PC-9 (cell line): ENCODE data around the gene P2RY8. TPM values are rescaled to one million over a fixed set of nuclear protein-coding genes. Genes with fewer than 3 reads are reported as not detected.

Source experiments
- BruUV-seq: library from RNA; stranded (reverse); fragments of 400-500 nt; replicated peaks from 2 replicates; lab custom pipeline; 2021; lab: Mats Ljungman, UMichigan
- CTCF ChIA-PET: fragments of 300-600 bp; sonication (Branson Sonifier 250); formaldehyde crosslinking; loops from one replicate; lab custom pipeline; 2022; ENCODE audit warnings: antibody characterized with exemption; lab: Charles Lee
- POLR2A ChIA-PET: fragments of 300-600 bp; sonication (Branson Sonifier 250); formaldehyde crosslinking; loops from one replicate; lab custom pipeline; 2022; ENCODE audit warnings: antibody characterized with exemption; ENCODE audit not compliant: unreplicated experiment; lab: Charles Lee
- DNase-seq, 2 experiments: peaks; one replicate each; pipeline versions ENCODE4 v3.0.0 to v3.0.0-alpha.2; 2015 to 2022; ENCODE audit warnings: mixed read lengths in 1 of 2
- H2AFZ ChIP-seq: fragments of 200-600 bp; sonication (generic); 2 replicates; pipeline ENCODE4 v1.8.1; 2017; ENCODE audit warnings: antibody characterized with exemption
- H3F3A ChIP-seq: fragments of 200-600 bp; sonication (generic); 2 replicates; pipeline ENCODE4 v1.8.1; 2017; ENCODE audit warnings: antibody characterized with exemption, mild to moderate bottlenecking, low read depth; ENCODE audit not compliant: insufficient read depth
- H3K27ac ChIP-seq: fragments of 200-600 bp; sonication (generic); 2 replicates; pipeline ENCODE4 v1.6.1; 2016; ENCODE audit warnings: mixed run types
- H3K27me3 ChIP-seq: fragments of 200-600 bp; sonication (generic); 2 replicates; pipeline ENCODE4 v1.6.1; 2016; ENCODE audit warnings: low read depth, mixed run types; ENCODE audit not compliant: insufficient read depth
- H3K36me3 ChIP-seq: fragments of 200-600 bp; sonication (generic); 2 replicates; pipeline ENCODE4 v1.6.1; 2016; ENCODE audit warnings: low read depth, mixed run types
- H3K4me1 ChIP-seq: fragments of 200-600 bp; sonication (generic); replicated peaks from 2 replicates; pipeline ENCODE4 v1.6.1; 2016; ENCODE audit warnings: mixed run types; ENCODE audit not compliant: insufficient read depth
- H3K4me2 ChIP-seq: fragments of 200-600 bp; sonication (generic); 2 replicates; pipeline ENCODE4 v1.6.1; 2017; ENCODE audit warnings: mixed run types
- H3K4me3 ChIP-seq: fragments of 200-600 bp; sonication (generic); 2 replicates; pipeline ENCODE4 v1.6.1; 2016; ENCODE audit warnings: mixed run types
- H3K79me2 ChIP-seq: fragments of 200-600 bp; sonication (generic); 2 replicates; pipeline ENCODE4 v1.6.1; 2017; ENCODE audit warnings: low read depth, mixed run types
- H3K9me2 ChIP-seq: fragments of 200-600 bp; sonication (generic); 2 replicates; pipeline ENCODE4 v1.8.1; 2017; ENCODE audit warnings: mild to moderate bottlenecking; ENCODE audit not compliant: insufficient read depth
- H3K9me3 ChIP-seq: fragments of 200-600 bp; sonication (generic); 2 replicates; pipeline ENCODE4 v1.8.1; 2016; ENCODE audit warnings: low read depth; ENCODE audit not compliant: insufficient read depth
- H4K20me1 ChIP-seq: fragments of 200-600 bp; sonication (generic); 2 replicates; pipeline ENCODE4 v1.8.1; 2017; ENCODE audit not compliant: insufficient read depth
- EZH2 ChIP-seq: fragments of 200-600 bp; sonication (generic); IDR thresholded peaks from 2 replicates; pipeline ENCODE4 v1.8.0; 2017; ENCODE audit warnings: antibody characterized with exemption, low read depth
- intact Hi-C: fragments of 100-400 bp; cut with micrococcal nuclease; formaldehyde crosslinking; loops from one replicate; pipeline ENCODE4 v1.10.0; 2022; ENCODE audit not compliant: unreplicated experiment
- total RNA-seq: library from RNA; stranded (reverse); gene quantifications from 2 replicates; pipeline ENCODE4 v1.2.3, GENCODE V29; 2021
- TF ChIP-seq, protein P1 (sequence below): fragments of 200-600 bp; sonication (generic); conservative IDR thresholded peaks from 2 replicates; pipeline ENCODE4 v1.6.1; 2017; ENCODE audit warnings: mixed run types, antibody characterized with exemption, mild to moderate bottlenecking, moderate library complexity

The P2RY8 gene
- total RNA-seq, 1 experiment from 2014 or later: not detected

GRCh38 chrX:1435241-1435895 lies 101.6 kb downstream of the P2RY8 start:
- Histone ChIP-seq H3K27ac (no peak overlapping the region), H3K27me3 (no peaks in the 10 kb centered on the region), H3K36me3 (no peaks in the 10 kb centered on the region), H3K9me3 (no peaks in the 10 kb centered on the region), H3K4me1 (no peaks in the 10 kb centered on the region), H3K9me2 (no peaks in the 10 kb centered on the region), H4K20me1 (no peaks in the 10 kb centered on the region), H3K4me2 (no peak overlapping the region), H3F3A (no peaks in the 10 kb centered on the region), H3K79me2 (no peaks in the 10 kb centered on the region), H3K4me3 (no peak overlapping the region), H2AFZ (no peak overlapping the region)
- no peak for DNase-seq
- intact Hi-C loops: no loop called here
- POLR2A ChIA-PET: no interaction called here
- CTCF ChIA-PET: no interaction called here
- BruUV-seq: no TSS peak
- TF ChIP-seq, protein P1, sequence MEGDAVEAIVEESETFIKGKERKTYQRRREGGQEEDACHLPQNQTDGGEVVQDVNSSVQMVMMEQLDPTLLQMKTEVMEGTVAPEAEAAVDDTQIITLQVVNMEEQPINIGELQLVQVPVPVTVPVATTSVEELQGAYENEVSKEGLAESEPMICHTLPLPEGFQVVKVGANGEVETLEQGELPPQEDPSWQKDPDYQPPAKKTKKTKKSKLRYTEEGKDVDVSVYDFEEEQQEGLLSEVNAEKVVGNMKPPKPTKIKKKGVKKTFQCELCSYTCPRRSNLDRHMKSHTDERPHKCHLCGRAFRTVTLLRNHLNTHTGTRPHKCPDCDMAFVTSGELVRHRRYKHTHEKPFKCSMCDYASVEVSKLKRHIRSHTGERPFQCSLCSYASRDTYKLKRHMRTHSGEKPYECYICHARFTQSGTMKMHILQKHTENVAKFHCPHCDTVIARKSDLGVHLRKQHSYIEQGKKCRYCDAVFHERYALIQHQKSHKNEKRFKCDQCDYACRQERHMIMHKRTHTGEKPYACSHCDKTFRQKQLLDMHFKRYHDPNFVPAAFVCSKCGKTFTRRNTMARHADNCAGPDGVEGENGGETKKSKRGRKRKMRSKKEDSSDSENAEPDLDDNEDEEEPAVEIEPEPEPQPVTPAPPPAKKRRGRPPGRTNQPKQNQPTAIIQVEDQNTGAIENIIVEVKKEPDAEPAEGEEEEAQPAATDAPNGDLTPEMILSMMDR: no peak
- TF ChIP-seq EZH2: no peak

GRCh38 chrX:1434871-1435240 lies 102.1 kb downstream of the P2RY8 start:
- no peak overlapping the region for H3K4me2 ChIP-seq
- H3K4me1 ChIP-seq: no peaks in the 10 kb centered on the region
- no peak for DNase-seq
- no TSS peak for BruUV-seq
- intact Hi-C loops: no loop called here
- TF ChIP-seq EZH2: no peak
- TF ChIP-seq, protein P1: no peak
- ChIA-PET POLR2A (no interaction called here), CTCF (no interaction called here)
- H3K27me3 ChIP-seq: no peaks in the 10 kb centered on the region
- no peaks in the 10 kb centered on the region for H3K9me2 ChIP-seq
- H2AFZ ChIP-seq: no peak overlapping the region
- H4K20me1 ChIP-seq: no peaks in the 10 kb centered on the region
- H3K79me2 ChIP-seq: no peaks in the 10 kb centered on the region
- H3K9me3 ChIP-seq: no peaks in the 10 kb centered on the region
- H3K27ac ChIP-seq: no peak overlapping the region
- no peak overlapping the region for H3K4me3 ChIP-seq
- no peaks in the 10 kb centered on the region for H3K36me3 ChIP-seq
- no peaks in the 10 kb centered on the region for H3F3A ChIP-seq

- no peak for TF ChIP-seq EZH2
- TF ChIP-seq, protein P1: no peak
- Histone ChIP-seq H3K36me3 (no peaks in the 10 kb centered on the region), H3K9me2 (no peaks in the 10 kb centered on the region), H3K9me3 (no peaks in the 10 kb centered on the region), H3F3A (no peaks in the 10 kb centered on the region), H3K27me3 (no peaks in the 10 kb centered on the region), H3K4me2 (no peak overlapping the region), H2AFZ (no peak overlapping the region), H3K27ac (no peak overlapping the region), H3K79me2 (no peaks in the 10 kb centered on the region), H3K4me3 (no peak overlapping the region), H3K4me1 (no peaks in the 10 kb centered on the region), H4K20me1 (no peaks in the 10 kb centered on the region)
- POLR2A ChIA-PET: no interaction called here
- CTCF ChIA-PET: no interaction called here
- no TSS peak for BruUV-seq
- no peak for DNase-seq
- intact Hi-C loops: no loop called here
Observed at GRCh38 chrX:1433646-1434357, 103.2 kb downstream of the P2RY8 start.
